Measurements from ENCODE around the gene WNT9A. TPM values are rescaled to one million over a fixed set of nuclear protein-coding genes. Genes with fewer than 3 reads are reported as not detected.

WNT9A gene
- total RNA-seq, 3 donors from 2014 or later (not counting 1 experiment from before 2014, with no cell fraction given), result not detected

GRCh38 chr1:227939791-227940771, 7.7 kb downstream of the WNT9A start:
- H3K4me3 Mint-ChIP-seq, result no peak overlapping the region
- H3K36me3 Mint-ChIP-seq, result no peaks in the 10 kb centered on the region
- no peak overlapping the region for H3K27ac ChIP-seq (ENCODE audit: low read length)
- no peak overlapping the region for H3K27ac Mint-ChIP-seq
- WGBS (ENCODE audit: insufficient coverage), result 78% methylated on average over 20 of the region's 20 CpGs
- H3K27me3 Mint-ChIP-seq (ENCODE audit: low read depth in 2 of 2), result peaks cover 7 to 24% of the 10 kb centered on the region in 2 donors
- no peaks in the 10 kb centered on the region for H3K9me3 ChIP-seq (ENCODE audit: control insufficient read depth, insufficient read depth, low read length)
- no peak overlapping the region for H3K4me3 ChIP-seq (ENCODE audit: low read length)
- no peaks in the 10 kb centered on the region for H3K36me3 ChIP-seq (ENCODE audit: control insufficient read depth, insufficient read depth, low read length)
- TF ChIP-seq CTCF (IDR thresholded peaks at IDR 0.05), result no peak
- H3K9me3 Mint-ChIP-seq, result no peaks in the 10 kb centered on the region
- H3K4me1 Mint-ChIP-seq, result peaks cover 6 to 11% of the 10 kb centered on the region in 2 donors
- DNase-seq, result peak in 1 of 2 donors; percentile 10
- ATAC-seq, result no peak
- H3K4me1 ChIP-seq (ENCODE audit: control insufficient read depth, insufficient read depth, low read length), result no peaks in the 10 kb centered on the region
- peaks cover under 1% of the 10 kb centered on the region for H3K27me3 ChIP-seq (ENCODE audit: control insufficient read depth, insufficient read depth, low read length)
- intact Hi-C loops (cut with micrococcal nuclease), result no loop called here

GRCh38 chr1:227938911-227939790, 8.6 kb downstream of the WNT9A start:
- H3K4me1 ChIP-seq (ENCODE audit: control insufficient read depth, insufficient read depth, low read length), result no peaks in the 10 kb centered on the region
- Mint-ChIP-seq H3K27ac (no peak overlapping the region), H3K27me3 (ENCODE audit: low read depth in 2 of 2) (peaks cover 7 to 26% of the 10 kb centered on the region in 2 donors), H3K36me3 (no peaks in the 10 kb centered on the region), H3K4me3 (no peak overlapping the region), H3K9me3 (peaks cover 0 to 3% of the 10 kb centered on the region in 2 donors), H3K4me1 (peaks cover 14 to 20% of the 10 kb centered on the region in 2 donors)
- DNase-seq (no peak), ATAC-seq (no peak)
- H3K27ac ChIP-seq (ENCODE audit: low read length), result no peak overlapping the region
- WGBS (ENCODE audit: insufficient coverage), result 88% methylated on average over 27 of the region's 27 CpGs
- no peak overlapping the region for H3K4me3 ChIP-seq (ENCODE audit: low read length)
- H3K27me3 ChIP-seq (ENCODE audit: control insufficient read depth, insufficient read depth, low read length), result no peaks in the 10 kb centered on the region
- intact Hi-C loops (cut with micrococcal nuclease), result no loop called here
- TF ChIP-seq CTCF (IDR thresholded peaks at IDR 0.05), result no peak
- no peaks in the 10 kb centered on the region for H3K9me3 ChIP-seq (ENCODE audit: control insufficient read depth, insufficient read depth, low read length)
- H3K36me3 ChIP-seq (ENCODE audit: control insufficient read depth, insufficient read depth, low read length), result no peaks in the 10 kb centered on the region

- Mint-ChIP-seq H3K27ac (no peak overlapping the region), H3K27me3 (ENCODE audit: low read depth in 2 of 2) (peaks cover 7 to 22% of the 10 kb centered on the region in 2 donors), H3K36me3 (no peaks in the 10 kb centered on the region), H3K4me3 (no peak overlapping the region), H3K9me3 (peaks cover 0 to 3% of the 10 kb centered on the region in 2 donors), H3K4me1 (peaks cover 14 to 20% of the 10 kb centered on the region in 2 donors)
- H3K4me1 ChIP-seq (ENCODE audit: control insufficient read depth, insufficient read depth, low read length), result no peaks in the 10 kb centered on the region
- no peak for DNase-seq
- H3K36me3 ChIP-seq (ENCODE audit: control insufficient read depth, insufficient read depth, low read length), result no peaks in the 10 kb centered on the region
- no peak for TF ChIP-seq CTCF (IDR thresholded peaks at IDR 0.05)
- no peak for ATAC-seq
- H3K27ac ChIP-seq (ENCODE audit: low read length), result no peak overlapping the region
- H3K27me3 ChIP-seq (ENCODE audit: control insufficient read depth, insufficient read depth, low read length), result no peaks in the 10 kb centered on the region
- intact Hi-C loops (cut with micrococcal nuclease), result no loop called here
- H3K9me3 ChIP-seq (ENCODE audit: control insufficient read depth, insufficient read depth, low read length), result no peaks in the 10 kb centered on the region
- WGBS (ENCODE audit: insufficient coverage), result 91% methylated on average over 10 of the region's 10 CpGs
- H3K4me3 ChIP-seq (ENCODE audit: low read length), result no peak overlapping the region
Observed at GRCh38 chr1:227938276-227938675, 9.5 kb downstream of the WNT9A start.

Data from natural killer cell (primary cell).